GM13977 (cell line): ENCODE measurements around the gene BCL6.

Source experiments
- DNase-seq: peaks from one replicate; pipeline ENCODE4 v3.0.0; 2012; ENCODE audit warnings: low spot score
- CTCF ChIP-seq: IDR thresholded peaks from 2 replicates; pipeline ENCODE4 v1.5.1; 2012; ENCODE audit warnings: mild to moderate bottlenecking, control low read depth; ENCODE audit not compliant: insufficient read depth; ENCODE audit errors: extremely low read depth, missing control alignments
- in situ Hi-C: fragments of 300-500 bp; cut with MboI; formaldehyde crosslinking; loops from one replicate; pipeline ENCODE4 v1.12.0; 2022; ENCODE audit warnings: low sequenced_read_pairs, low pct_unique_long_range_greater_than_20kb, mixed read lengths, inconsistent platforms; ENCODE audit not compliant: unreplicated experiment

BCL6 gene

GRCh38 chr3:187783098-187783497, 37.8 kb upstream of the BCL6 start:
- TF ChIP-seq CTCF, result no peak
- in situ Hi-C loops, result no loop called here
- DNase-seq, result no peak

- no peak for TF ChIP-seq CTCF
- no peak for DNase-seq
- in situ Hi-C loops, result no loop called here
Observed at GRCh38 chr3:187782006-187782405, 36.7 kb upstream of the BCL6 start.

GRCh38 chr3:187781001-187781400, 35.7 kb upstream of the BCL6 start:
- DNase-seq, result no peak
- in situ Hi-C loops, result no loop called here
- no peak for TF ChIP-seq CTCF

- no peak for DNase-seq
- no peak for TF ChIP-seq CTCF
- in situ Hi-C loops, result no loop called here
Observed at GRCh38 chr3:187778726-187779125, 33.5 kb upstream of the BCL6 start.

GRCh38 chr3:187777331-187777941, 32.2 kb upstream of the BCL6 start:
- in situ Hi-C loops, result no loop called here
- TF ChIP-seq CTCF, result no peak
- DNase-seq, result no peak

- TF ChIP-seq CTCF, result no peak
- in situ Hi-C loops, result no loop called here
- DNase-seq, result no peak
Observed at GRCh38 chr3:187775549-187775948, 30.3 kb upstream of the BCL6 start.

GRCh38 chr3:187774185-187774789, 29.0 kb upstream of the BCL6 start:
- in situ Hi-C loops, result loop anchor here (25.0 kb wide), 1 partner anchor 138 kb away; no protein-coding TSS in a partner anchor
- no peak for DNase-seq

More at GRCh38 chr3:187774185-187774789, 29.0 kb upstream of the BCL6 start:
- no peak for TF ChIP-seq CTCF
